Measurements from ENCODE around the gene METRNL. TPM values are rescaled to one million over a fixed set of nuclear protein-coding genes. Genes with fewer than 3 reads are reported as not detected.
"Not testable (repeated sequence)": the region's sequence is repeated elsewhere in the genome, so short reads cannot be mapped to it uniquely, and the experiment has no call there.

The METRNL gene
- total RNA-seq, 1 donor from 2014 or later, result 156 TPM

DNA sequence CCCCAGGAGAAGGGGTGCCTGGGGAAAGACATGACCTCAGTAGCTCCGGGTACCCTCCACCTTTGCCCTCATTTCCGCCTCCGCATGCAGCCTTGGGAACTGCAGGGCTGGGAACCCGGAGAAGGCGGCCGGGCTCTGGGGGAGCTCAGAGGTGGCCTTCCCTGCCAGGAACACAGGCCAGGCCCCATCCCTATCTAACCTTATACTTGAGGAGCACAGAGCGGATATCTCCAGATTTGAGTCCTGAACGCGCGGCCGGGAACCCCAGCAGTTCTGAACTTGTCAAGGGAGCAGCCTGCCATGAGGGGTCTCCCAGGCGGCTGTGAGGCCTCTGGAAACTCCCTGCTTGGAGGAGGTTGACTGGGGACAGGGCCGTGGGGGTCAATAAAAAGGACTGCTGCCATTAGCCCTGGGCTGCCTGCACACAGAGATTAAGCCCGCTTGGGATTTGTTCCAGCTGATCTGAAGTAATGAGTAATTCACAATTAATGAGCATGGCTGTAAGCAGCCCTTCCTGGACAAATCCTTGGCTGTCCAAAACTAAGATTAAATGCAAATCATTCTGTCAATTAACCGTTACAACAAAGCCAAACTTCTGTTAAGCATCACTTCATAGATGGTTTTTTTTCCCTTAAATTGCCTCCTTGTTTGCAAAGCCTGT lies 26.3 kb upstream of the METRNL start:
- Histone ChIP-seq H3K9me3 (no peaks in the 10 kb centered on the region), H3K4me1 (peaks cover 44% of the 10 kb centered on the region), H3K4me3 (no peak overlapping the region), H3K27ac (peak overlapping the region; percentile 97), H3K36me3 (no peaks in the 10 kb centered on the region), H3K27me3 (no peaks in the 10 kb centered on the region)
- peak in 1 of 2 donors; percentile 86 for DNase-seq (ENCODE audit: extremely low spot score in 2 of 2)
- intact Hi-C loops (cut with DNase I), result no loop called here
- TF ChIP-seq POLR2AphosphoS5 (IDR thresholded peaks at IDR 0.05; ENCODE audit: insufficient read depth in 1 of 2, low read depth in 1 of 2) (peak in 1 of 2 donors; percentile 31), POLR2A (IDR thresholded peaks at IDR 0.05) (no peak)

DNA sequence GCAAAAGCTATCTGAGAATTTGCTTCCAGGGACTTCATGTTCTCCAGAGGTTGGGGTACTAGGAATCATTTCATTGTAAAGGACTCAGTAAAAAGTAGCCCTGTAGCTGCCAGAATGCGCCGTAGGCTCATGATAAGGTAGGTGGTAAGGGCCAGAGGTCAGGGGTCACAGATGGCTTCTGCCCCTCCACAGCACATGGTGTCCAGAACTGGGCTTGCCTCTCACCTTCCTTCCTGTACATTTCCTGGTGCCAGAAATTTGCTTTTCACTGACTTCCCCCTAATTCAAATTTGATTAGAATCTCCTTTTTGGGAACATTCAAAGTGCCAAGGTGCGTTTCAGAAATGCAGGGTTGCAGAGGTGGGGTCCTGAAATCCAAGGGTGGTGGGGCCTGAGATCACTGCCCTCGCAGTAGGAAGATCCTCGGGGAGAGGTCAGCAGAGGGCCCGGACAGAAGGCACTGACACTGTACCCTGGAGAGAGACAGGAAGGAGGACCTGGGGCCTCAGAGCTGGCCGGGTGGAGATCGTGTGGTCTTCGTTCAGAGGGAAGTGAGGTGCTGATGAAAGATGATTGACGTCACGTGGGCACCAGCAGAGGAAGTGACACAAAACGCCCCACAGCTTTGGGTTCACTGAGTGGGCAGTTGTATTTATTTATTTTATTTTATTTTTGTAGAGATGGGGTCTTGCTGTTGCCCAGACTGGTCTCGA lies 25.5 kb upstream of the METRNL start:
- H3K27me3 ChIP-seq, result no peaks in the 10 kb centered on the region
- peaks cover 44% of the 10 kb centered on the region for H3K4me1 ChIP-seq
- TF ChIP-seq, protein P1, sequence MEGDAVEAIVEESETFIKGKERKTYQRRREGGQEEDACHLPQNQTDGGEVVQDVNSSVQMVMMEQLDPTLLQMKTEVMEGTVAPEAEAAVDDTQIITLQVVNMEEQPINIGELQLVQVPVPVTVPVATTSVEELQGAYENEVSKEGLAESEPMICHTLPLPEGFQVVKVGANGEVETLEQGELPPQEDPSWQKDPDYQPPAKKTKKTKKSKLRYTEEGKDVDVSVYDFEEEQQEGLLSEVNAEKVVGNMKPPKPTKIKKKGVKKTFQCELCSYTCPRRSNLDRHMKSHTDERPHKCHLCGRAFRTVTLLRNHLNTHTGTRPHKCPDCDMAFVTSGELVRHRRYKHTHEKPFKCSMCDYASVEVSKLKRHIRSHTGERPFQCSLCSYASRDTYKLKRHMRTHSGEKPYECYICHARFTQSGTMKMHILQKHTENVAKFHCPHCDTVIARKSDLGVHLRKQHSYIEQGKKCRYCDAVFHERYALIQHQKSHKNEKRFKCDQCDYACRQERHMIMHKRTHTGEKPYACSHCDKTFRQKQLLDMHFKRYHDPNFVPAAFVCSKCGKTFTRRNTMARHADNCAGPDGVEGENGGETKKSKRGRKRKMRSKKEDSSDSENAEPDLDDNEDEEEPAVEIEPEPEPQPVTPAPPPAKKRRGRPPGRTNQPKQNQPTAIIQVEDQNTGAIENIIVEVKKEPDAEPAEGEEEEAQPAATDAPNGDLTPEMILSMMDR (IDR thresholded peaks at IDR 0.05), result no peak
- peak in 1 of 2 donors; percentile 32 for TF ChIP-seq POLR2AphosphoS5 (IDR thresholded peaks at IDR 0.05; ENCODE audit: insufficient read depth in 1 of 2, low read depth in 1 of 2)
- DNase-seq (ENCODE audit: extremely low spot score in 2 of 2), result peak in 1 of 2 donors; percentile 84
- no peaks in the 10 kb centered on the region for H3K36me3 ChIP-seq
- no peak overlapping the region for H3K4me3 ChIP-seq
- H3K9me3 ChIP-seq, result no peaks in the 10 kb centered on the region
- intact Hi-C loops (cut with DNase I), result no loop called here
- H3K27ac ChIP-seq, result peak overlapping the region; percentile 97

DNA sequence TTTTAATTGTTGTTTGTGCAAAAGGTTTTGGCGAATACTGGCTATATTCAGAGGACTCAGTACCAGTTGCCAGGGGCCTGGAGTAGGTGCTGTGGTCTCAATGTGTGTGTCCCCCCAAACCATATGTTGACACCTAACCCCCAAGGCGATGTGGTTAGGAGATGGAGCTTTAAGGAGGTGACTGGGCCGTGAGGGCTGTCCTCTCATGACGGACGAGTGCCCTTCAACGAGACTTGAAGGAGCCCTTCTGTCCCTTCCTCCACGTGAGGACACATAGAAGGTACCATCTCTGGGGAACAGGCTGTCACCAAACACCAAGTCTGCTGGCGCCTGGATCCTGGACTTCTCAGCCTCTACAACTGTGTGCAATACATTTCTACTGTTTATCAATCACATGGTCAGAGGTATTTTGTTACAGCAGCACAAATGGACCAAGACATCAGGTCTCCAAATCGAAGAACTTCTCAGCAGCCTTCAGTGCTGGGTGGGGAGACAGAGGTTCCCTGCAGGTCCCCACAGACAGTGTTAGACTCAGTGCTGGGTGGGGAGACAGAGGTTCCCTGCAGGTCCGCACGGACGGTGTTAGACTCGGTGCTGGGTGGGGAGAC lies 24.8 kb upstream of the METRNL start:
- Histone ChIP-seq H3K36me3 (no peaks in the 10 kb centered on the region), H3K27me3 (no peaks in the 10 kb centered on the region), H3K4me3 (no peak overlapping the region), H3K9me3 (no peaks in the 10 kb centered on the region), H3K27ac (peak overlapping the region; percentile 97), H3K4me1 (peaks cover 44% of the 10 kb centered on the region)
- DNase-seq (ENCODE audit: extremely low spot score in 2 of 2), result peak in 1 of 2 donors; percentile 81
- intact Hi-C loops (cut with DNase I), result no loop called here
- TF ChIP-seq POLR2AphosphoS5 (IDR thresholded peaks at IDR 0.05; ENCODE audit: insufficient read depth in 1 of 2, low read depth in 1 of 2) (no peak), POLR2A (IDR thresholded peaks at IDR 0.05) (no peak)
- TF ChIP-seq, protein P1 (IDR thresholded peaks at IDR 0.05), result no peak

DNA sequence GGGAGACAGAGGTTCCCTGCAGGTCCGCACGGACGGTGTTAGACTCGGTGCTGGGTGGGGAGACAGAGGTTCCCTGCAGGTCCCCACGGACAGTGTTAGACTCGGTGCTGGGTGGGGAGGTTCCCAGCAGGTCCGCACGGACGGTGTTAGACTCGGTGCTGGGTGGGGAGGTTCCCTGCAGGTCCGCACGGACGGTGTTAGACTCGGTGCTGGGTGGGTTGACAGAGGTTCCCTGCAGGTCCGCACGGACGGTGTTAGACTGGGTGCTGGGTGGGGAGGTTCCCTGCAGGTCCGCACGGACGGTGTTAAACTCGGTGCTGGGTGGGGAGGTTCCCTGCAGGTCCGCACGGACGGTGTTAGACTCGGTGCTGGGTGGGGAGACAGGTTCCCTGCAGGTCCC lies 24.2 kb upstream of the METRNL start:
- DNase-seq (ENCODE audit: extremely low spot score in 2 of 2), result peak in 1 of 2 donors; percentile 60
- intact Hi-C loops (cut with DNase I); H3K27me3 ChIP-seq; H3K9me3 ChIP-seq; H3K36me3 ChIP-seq; H3K4me3 ChIP-seq: not testable (repeated sequence)
- Histone ChIP-seq H3K27ac (peak overlapping the region; percentile 73), H3K4me1 (peaks cover 44% of the 10 kb centered on the region)

DNA sequence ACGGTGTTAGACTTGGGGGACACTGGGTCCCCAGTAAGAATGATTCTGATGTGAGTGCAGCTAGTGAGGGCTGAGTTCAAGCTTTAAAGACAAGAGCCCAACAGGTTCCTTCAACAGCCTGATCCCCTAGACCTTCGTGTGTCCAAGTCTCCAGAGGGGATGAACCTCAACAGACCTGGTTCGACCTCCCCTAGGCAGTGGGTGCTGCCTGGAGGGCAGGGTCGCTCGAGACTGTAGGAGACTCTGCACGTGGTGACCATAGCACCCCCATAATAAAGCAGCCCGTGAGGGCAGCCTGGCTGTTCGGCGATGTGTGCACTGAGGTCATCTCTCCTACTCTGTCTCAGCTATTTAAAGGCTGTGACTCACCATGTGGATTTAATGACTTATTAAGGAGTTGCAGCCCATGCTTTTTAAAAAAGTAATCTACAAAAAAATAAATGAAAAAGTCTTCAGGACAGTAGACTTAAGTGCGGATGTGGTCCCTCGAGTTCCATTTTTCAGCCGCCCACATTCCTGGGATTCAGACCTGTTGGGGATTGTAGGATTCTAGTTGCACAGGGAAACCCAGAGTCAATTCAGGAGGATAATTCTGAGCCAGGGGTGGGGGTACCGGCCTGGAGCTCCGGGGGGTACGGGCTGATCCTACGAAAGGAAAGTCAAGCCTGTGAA lies 23.4 kb upstream of the METRNL start:
- TF ChIP-seq POLR2AphosphoS5 (IDR thresholded peaks at IDR 0.05; ENCODE audit: insufficient read depth in 1 of 2, low read depth in 1 of 2) (peak in 1 of 2 donors; percentile 48), POLR2A (IDR thresholded peaks at IDR 0.05) (no peak)
- TF ChIP-seq, protein P1 (IDR thresholded peaks at IDR 0.05), result no peak
- Histone ChIP-seq H3K4me3 (no peak overlapping the region), H3K27me3 (no peaks in the 10 kb centered on the region), H3K36me3 (no peaks in the 10 kb centered on the region), H3K9me3 (no peaks in the 10 kb centered on the region), H3K27ac (peak overlapping the region; percentile 73), H3K4me1 (peaks cover 38% of the 10 kb centered on the region)
- intact Hi-C loops (cut with DNase I), result no loop called here
- peak in 1 of 2 donors; percentile 84 for DNase-seq (ENCODE audit: extremely low spot score in 2 of 2)
